Sigmoid colon (tissue), 7 donors: ENCODE results near the gene SEMA4C. TPM values are rescaled to one million over a fixed set of nuclear protein-coding genes. Genes with fewer than 3 reads are reported as not detected.

Source experiments
- DNase-seq: peaks from one replicate; pipeline ENCODE4 v3.0.0-alpha.2; 2019
- H3K27ac ChIP-seq, 4 donors: fragments of 200-600 bp; sonication (generic); one replicate each; pipeline ENCODE4 v1.5.1; 2016 to 2019; ENCODE audit warnings: mild to moderate bottlenecking in 1 of 4
- H3K27me3 ChIP-seq, 3 donors: fragments of 200-600 bp; sonication (generic); one replicate each; pipeline ENCODE4 v1.5.1; 2019; ENCODE audit warnings: mild to moderate bottlenecking in 1 of 3
- H3K36me3 ChIP-seq, 4 donors: fragments of 200-600 bp; sonication (generic); one replicate each; pipeline ENCODE4 v1.5.1; 2016 to 2019
- H3K4me1 ChIP-seq, 4 donors: fragments of 200-600 bp; sonication (generic); one replicate each; pipeline ENCODE4 v1.5.1; 2017 to 2019
- H3K4me3 ChIP-seq, 4 donors: fragments of 200-600 bp; sonication (generic); one replicate each; pipeline ENCODE4 v1.5.1; 2017 to 2019; ENCODE audit warnings: mild to moderate bottlenecking in 2 of 4, moderate library complexity in 1 of 4
- H3K9me3 ChIP-seq, 4 donors: fragments of 200-600 bp in 3 of 4; sonication (generic) in 3 of 4; one replicate each; pipeline versions ENCODE4 v1.5.1 to v1.6.1; 2013 to 2019
- EP300 ChIP-seq, 4 donors: sonication (generic); formaldehyde crosslinking; IDR thresholded peaks; one replicate each; pipeline ENCODE4 v1.6.1; 2017; ENCODE audit warnings: antibody characterized with exemption in 4 of 4
- POLR2A ChIP-seq, 2 donors: fragments of 450-650 bp; IDR thresholded peaks; one replicate each; pipeline ENCODE4 v1.6.1; 2016; ENCODE audit warnings: antibody characterized with exemption in 2 of 2, mild to moderate bottlenecking in 2 of 2, moderate library complexity in 2 of 2
- POLR2AphosphoS5 ChIP-seq, 4 donors: sonication (generic); formaldehyde crosslinking; IDR thresholded peaks; one replicate each; pipeline ENCODE4 v1.6.1; 2017; ENCODE audit warnings: antibody characterized with exemption in 4 of 4
- whole genome bisulfite sequencing, 2 donors: extraction: QIAGEN DNeasy Blood & Tissue Kit; methylation state at CpG; one replicate each; pipeline ENCODE4 v1.1.7; 2013; 5-methylcytosine and 5-hydroxymethylcytosine counted together
- intact Hi-C: fragments of 100-400 bp; cut with DNase I; formaldehyde crosslinking; loops from one replicate; pipeline ENCODE4 v1.15.1; 2023
- polyA plus RNA-seq, 3 donors: library from polyadenylated mRNA; stranded (reverse); fragments of 200-250 nt; gene quantifications; one replicate each; pipeline ENCODE4 v1.2.3, GENCODE V29; 2013
- total RNA-seq, 4 donors: library from RNA; depleted of rRNA; stranded (reverse); fragments of >200 nt; gene quantifications; one replicate each; pipeline ENCODE4 v1.1.0, GENCODE V29; 2016
- TF ChIP-seq, protein P1 (sequence below), 4 experiments: fragments of 450-650 bp in 3 of 4; fragments of 200-600 bp in 1 of 4; IDR thresholded peaks; one replicate each; pipeline ENCODE4 v1.5.1; 2016 to 2019; ENCODE audit warnings: antibody characterized with exemption in 4 of 4, mild to moderate bottlenecking in 3 of 4, moderate library complexity in 2 of 4
- donor health status: healthy with polysubstance abuse.
- donor health status: Bipolar disorder and iron deficiency.
- donor health status: healthy.

The SEMA4C gene
- total and polyA plus RNA-seq, 7 donors, result 3.6 to 90.1 (median 57.1) TPM

DNA sequence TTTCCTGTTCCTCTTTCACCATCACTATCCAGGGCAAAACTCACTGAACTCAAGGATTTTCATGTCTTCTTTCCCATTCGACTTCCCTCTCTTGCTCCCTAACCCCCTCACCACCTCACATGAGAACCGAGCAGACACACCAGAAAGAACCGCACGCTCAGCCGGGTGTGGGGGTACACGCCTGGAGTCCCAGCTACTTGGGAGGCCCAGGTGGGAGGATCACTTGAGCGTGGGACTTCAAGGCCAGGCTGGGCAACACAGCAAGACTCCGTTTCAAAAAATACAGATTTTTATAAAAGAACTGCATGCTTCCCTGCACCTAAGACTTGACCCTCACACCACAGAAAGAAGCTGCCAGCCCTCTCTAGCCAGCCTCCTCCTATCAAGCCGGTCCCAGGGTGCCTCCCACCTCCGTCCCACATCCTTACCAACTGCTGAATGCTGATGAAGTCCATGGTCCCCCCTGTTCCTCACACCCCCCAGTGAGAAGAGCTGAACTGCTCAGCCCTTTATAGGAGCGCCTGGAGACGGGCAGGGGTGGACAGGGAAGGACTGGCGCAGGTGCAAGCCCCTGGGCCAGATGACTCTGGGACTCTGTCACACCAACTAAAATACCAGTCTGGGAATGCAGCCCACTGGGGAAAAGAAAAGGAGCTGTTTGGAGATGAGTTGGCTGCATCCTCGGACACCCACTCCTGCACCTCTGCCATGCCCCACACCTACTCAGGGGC is 26.2 kb downstream of the SEMA4C start, which contains the start of gene ANKRD23:
TSS of gene ANKRD23 (minus strand) at position 484 of the 731 bp plus-strand sequence. CDS start at position 455, 29 bp downstream.
- no peak for DNase-seq
- TF ChIP-seq, protein P1, sequence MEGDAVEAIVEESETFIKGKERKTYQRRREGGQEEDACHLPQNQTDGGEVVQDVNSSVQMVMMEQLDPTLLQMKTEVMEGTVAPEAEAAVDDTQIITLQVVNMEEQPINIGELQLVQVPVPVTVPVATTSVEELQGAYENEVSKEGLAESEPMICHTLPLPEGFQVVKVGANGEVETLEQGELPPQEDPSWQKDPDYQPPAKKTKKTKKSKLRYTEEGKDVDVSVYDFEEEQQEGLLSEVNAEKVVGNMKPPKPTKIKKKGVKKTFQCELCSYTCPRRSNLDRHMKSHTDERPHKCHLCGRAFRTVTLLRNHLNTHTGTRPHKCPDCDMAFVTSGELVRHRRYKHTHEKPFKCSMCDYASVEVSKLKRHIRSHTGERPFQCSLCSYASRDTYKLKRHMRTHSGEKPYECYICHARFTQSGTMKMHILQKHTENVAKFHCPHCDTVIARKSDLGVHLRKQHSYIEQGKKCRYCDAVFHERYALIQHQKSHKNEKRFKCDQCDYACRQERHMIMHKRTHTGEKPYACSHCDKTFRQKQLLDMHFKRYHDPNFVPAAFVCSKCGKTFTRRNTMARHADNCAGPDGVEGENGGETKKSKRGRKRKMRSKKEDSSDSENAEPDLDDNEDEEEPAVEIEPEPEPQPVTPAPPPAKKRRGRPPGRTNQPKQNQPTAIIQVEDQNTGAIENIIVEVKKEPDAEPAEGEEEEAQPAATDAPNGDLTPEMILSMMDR (IDR thresholded peaks at IDR 0.05), result no peak
- TF ChIP-seq EP300 (IDR thresholded peaks at IDR 0.05) (no peak), POLR2A (IDR thresholded peaks at IDR 0.05) (no peak), POLR2AphosphoS5 (IDR thresholded peaks at IDR 0.05) (no peak)
- H3K4me1 ChIP-seq, result peaks cover 0 to 12% (median 12%) of the 10 kb centered on the region in 4 donors
- no peaks in the 10 kb centered on the region for H3K27me3 ChIP-seq
- H3K9me3 ChIP-seq, result no peaks in the 10 kb centered on the region
- no peak within 1 kb of the TSS for H3K27ac ChIP-seq
- no peak within 1 kb of the TSS for H3K4me3 ChIP-seq
- H3K36me3 ChIP-seq, result peaks cover 8 to 33% (median 12%) of the 10 kb centered on the region in 4 donors
- WGBS, 2 donors, result 96% methylated on average over 14 of the region's 14 CpGs
- intact Hi-C loops, result no loop called here

DNA sequence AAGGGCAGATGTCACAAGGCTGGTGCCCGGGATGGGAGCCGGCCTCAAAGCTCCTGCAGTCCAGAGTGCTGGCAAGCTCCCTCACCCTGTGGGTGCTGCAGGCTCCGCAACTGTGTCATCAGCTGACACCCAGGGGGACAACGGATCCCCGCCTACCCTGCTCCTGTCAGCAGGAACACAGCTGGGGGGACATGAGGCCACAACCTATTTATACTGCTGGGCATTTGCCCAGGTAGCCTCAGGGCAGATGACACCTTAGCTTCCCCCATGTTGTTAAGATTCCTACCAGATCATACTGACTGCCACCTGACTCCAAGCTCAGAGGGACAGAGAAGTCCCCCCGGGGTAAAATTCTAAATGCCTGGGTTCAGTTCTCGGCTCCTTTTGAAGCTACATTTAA is 27.3 kb downstream of the SEMA4C start:
- no peak for DNase-seq
- no peak for TF ChIP-seq POLR2AphosphoS5 (IDR thresholded peaks at IDR 0.05)
- TF ChIP-seq, protein P1 (IDR thresholded peaks at IDR 0.05), result no peak
- no peak for TF ChIP-seq EP300 (IDR thresholded peaks at IDR 0.05)
- TF ChIP-seq POLR2A (IDR thresholded peaks at IDR 0.05), result no peak
- no peaks in the 10 kb centered on the region for H3K9me3 ChIP-seq
- no peak overlapping the region for H3K27ac ChIP-seq
- intact Hi-C loops, result no loop called here
- H3K27me3 ChIP-seq, result no peaks in the 10 kb centered on the region
- 90 to 92% methylated on average over 7 of the region's 7 CpGs for WGBS, 2 donors
- no peak overlapping the region for H3K4me3 ChIP-seq
- H3K36me3 ChIP-seq, result peaks cover under 1 to 28% (median 2%) of the 10 kb centered on the region in 4 donors
- peaks cover 0 to 12% (median 12%) of the 10 kb centered on the region in 4 donors for H3K4me1 ChIP-seq

GRCh38 chr2:96841701-96842495 is 28.0 kb downstream of the SEMA4C start:
- WGBS, 2 donors, result 89 to 91% methylated on average over 16 of the region's 16 CpGs
- Histone ChIP-seq H3K27me3 (no peaks in the 10 kb centered on the region), H3K27ac (no peak overlapping the region), H3K4me3 (no peak overlapping the region), H3K9me3 (no peaks in the 10 kb centered on the region), H3K36me3 (peaks cover 0 to 26% (median 0%) of the 10 kb centered on the region in 4 donors), H3K4me1 (peaks cover 0 to 12% (median 12%) of the 10 kb centered on the region in 4 donors)
- intact Hi-C loops, result no loop called here
- TF ChIP-seq EP300 (IDR thresholded peaks at IDR 0.05), result no peak
- TF ChIP-seq POLR2AphosphoS5 (IDR thresholded peaks at IDR 0.05), result peak in 2 of 4 donors; percentile 25 to 27
- no peak for TF ChIP-seq POLR2A (IDR thresholded peaks at IDR 0.05)
- TF ChIP-seq, protein P1 (IDR thresholded peaks at IDR 0.05), result no peak
- no peak for DNase-seq

DNA sequence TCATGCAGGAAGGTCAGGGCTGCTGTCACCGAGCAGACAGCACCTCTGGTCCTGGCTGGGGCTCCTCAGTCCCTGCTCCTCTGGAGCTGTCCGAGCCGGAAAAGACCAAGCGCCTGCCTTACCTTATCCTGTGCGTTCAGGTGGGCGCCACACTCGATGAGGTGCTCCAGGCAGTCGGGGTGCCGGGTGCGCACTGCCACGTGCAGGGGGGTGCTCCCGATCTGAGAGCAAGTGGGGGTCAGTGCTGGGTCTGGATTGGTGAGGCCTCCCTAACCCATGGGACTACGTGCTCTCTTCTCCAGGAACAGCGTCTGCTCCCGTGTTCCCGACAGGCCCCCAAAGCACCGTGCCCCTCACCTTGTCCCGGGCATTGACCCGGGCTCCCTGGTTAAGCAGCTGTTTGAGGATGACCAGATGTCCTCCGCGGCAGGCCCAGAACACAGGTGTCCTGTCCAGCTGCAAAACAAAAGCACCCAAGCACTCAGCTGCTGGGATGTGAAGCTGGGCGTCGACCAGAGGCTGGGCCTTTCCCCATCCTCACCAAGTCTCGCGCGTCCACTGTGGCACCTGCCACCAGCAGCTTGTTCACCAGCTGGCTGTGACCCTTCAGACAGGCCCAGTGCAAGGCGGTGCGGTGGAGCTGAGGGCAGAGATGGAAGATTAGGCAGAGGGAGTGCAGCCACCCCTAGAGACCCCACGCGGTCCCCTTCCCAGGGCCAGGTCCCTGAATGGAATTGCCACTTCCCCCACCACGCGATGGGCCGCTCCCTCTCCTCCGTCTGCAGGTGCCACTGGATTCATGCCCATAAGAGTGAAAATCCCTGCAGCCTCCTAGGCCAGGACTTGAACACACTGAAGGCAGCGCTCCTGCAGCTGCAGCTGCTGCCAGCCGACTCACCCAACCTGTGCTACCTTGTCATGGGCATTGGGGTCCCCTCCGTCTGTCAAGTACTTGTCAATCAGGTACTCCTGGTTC is 29.7 kb downstream of the SEMA4C start:
- intact Hi-C loops, result no loop called here
- Histone ChIP-seq H3K27ac (no peak overlapping the region), H3K27me3 (no peaks in the 10 kb centered on the region), H3K9me3 (no peaks in the 10 kb centered on the region), H3K4me3 (peak overlapping the region in 1 of 4 donors; percentile 16), H3K4me1 (peaks cover 0 to 12% (median 12%) of the 10 kb centered on the region in 4 donors), H3K36me3 (peaks cover 0 to 17% (median 0%) of the 10 kb centered on the region in 4 donors)
- DNase-seq, result no peak
- TF ChIP-seq POLR2A (IDR thresholded peaks at IDR 0.05) (no peak), EP300 (IDR thresholded peaks at IDR 0.05) (no peak), POLR2AphosphoS5 (IDR thresholded peaks at IDR 0.05) (peak in 2 of 4 donors; percentile 19 to 20)
- TF ChIP-seq, protein P1 (IDR thresholded peaks at IDR 0.05), result no peak
- 86 to 90% methylated on average over 37 of the region's 37 CpGs for WGBS, 2 donors
